Measurements from ENCODE around the gene RELB.

DNA sequence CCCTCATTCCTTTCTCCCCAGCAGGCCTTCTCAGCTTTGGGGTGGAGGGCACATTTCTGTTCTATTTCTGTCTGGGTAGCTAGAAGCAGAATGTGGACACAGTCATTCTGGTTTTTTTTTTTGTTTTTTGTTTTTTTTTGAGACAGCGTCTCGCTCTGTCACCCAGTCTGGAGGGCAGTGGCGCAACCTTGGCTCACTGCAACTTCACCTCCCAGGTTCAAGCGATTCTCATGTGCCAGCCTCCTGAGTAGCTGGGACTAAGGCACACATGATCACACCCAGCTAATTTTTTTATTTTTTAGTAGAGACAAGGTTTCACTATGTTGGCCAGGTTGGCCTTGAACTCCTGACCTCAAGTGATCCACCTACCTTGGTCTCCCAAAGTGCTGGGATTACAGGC is 25.8 kb upstream of the RELB start:
- TF ChIP-seq PCBP2 (IDR thresholded peaks at IDR 0.05; ENCODE audit: low read depth, low read length, poor library complexity, severe bottlenecking), result no peak
- TF ChIP-seq MAZ (CRISPR knock-in tag; conservative IDR thresholded peaks at IDR 0.05 in 1 of 2, IDR thresholded peaks at IDR 0.05 in 1 of 2), result no peak
- TF ChIP-seq, protein P1, sequence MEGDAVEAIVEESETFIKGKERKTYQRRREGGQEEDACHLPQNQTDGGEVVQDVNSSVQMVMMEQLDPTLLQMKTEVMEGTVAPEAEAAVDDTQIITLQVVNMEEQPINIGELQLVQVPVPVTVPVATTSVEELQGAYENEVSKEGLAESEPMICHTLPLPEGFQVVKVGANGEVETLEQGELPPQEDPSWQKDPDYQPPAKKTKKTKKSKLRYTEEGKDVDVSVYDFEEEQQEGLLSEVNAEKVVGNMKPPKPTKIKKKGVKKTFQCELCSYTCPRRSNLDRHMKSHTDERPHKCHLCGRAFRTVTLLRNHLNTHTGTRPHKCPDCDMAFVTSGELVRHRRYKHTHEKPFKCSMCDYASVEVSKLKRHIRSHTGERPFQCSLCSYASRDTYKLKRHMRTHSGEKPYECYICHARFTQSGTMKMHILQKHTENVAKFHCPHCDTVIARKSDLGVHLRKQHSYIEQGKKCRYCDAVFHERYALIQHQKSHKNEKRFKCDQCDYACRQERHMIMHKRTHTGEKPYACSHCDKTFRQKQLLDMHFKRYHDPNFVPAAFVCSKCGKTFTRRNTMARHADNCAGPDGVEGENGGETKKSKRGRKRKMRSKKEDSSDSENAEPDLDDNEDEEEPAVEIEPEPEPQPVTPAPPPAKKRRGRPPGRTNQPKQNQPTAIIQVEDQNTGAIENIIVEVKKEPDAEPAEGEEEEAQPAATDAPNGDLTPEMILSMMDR (IDR thresholded peaks at IDR 0.05 in 2 of 3, conservative IDR thresholded peaks at IDR 0.05 in 1 of 3; ENCODE audit: insufficient read depth in 2 of 3, low read depth in 1 of 3, low read length in 3 of 3), result no peak
- TF ChIP-seq TAF7 (tag; IDR thresholded peaks at IDR 0.05), result no peak
- no peak for TF ChIP-seq EZH2 (IDR thresholded peaks at IDR 0.05; ENCODE audit: borderline replicate concordance, low read depth, low read length)
- TF ChIP-seq, protein P2, sequence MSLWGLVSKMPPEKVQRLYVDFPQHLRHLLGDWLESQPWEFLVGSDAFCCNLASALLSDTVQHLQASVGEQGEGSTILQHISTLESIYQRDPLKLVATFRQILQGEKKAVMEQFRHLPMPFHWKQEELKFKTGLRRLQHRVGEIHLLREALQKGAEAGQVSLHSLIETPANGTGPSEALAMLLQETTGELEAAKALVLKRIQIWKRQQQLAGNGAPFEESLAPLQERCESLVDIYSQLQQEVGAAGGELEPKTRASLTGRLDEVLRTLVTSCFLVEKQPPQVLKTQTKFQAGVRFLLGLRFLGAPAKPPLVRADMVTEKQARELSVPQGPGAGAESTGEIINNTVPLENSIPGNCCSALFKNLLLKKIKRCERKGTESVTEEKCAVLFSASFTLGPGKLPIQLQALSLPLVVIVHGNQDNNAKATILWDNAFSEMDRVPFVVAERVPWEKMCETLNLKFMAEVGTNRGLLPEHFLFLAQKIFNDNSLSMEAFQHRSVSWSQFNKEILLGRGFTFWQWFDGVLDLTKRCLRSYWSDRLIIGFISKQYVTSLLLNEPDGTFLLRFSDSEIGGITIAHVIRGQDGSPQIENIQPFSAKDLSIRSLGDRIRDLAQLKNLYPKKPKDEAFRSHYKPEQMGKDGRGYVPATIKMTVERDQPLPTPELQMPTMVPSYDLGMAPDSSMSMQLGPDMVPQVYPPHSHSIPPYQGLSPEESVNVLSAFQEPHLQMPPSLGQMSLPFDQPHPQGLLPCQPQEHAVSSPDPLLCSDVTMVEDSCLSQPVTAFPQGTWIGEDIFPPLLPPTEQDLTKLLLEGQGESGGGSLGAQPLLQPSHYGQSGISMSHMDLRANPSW (CRISPR knock-in tag; IDR thresholded peaks at IDR 0.05), result no peak
- no peak for TF ChIP-seq ZBTB17 (CRISPR knock-in tag; IDR thresholded peaks at IDR 0.05)
- TF ChIP-seq RFX7 (CRISPR knock-in tag; IDR thresholded peaks at IDR 0.05), result no peak
- no peak for TF ChIP-seq RFX1 (IDR thresholded peaks at IDR 0.05)
- no peak for TF ChIP-seq JUN (IDR thresholded peaks at IDR 0.05; ENCODE audit: borderline replicate concordance, low read depth, low read length)
- TF ChIP-seq JUN (CRISPR knock-in tag; IDR thresholded peaks at IDR 0.05; ENCODE audit: borderline replicate concordance), result no peak
- TF ChIP-seq XRCC3 (IDR thresholded peaks at IDR 0.05), result no peak
- no peak for TF ChIP-seq CEBPB (tag; IDR thresholded peaks at IDR 0.05)

Measured in K562 (cell line).